ENCODE measurements around the gene CAPN14.
"Not testable (repeated sequence)": the region's sequence is repeated elsewhere in the genome, so short reads cannot be mapped to it uniquely, and the experiment has no call there.

Gene CAPN14

DNA sequence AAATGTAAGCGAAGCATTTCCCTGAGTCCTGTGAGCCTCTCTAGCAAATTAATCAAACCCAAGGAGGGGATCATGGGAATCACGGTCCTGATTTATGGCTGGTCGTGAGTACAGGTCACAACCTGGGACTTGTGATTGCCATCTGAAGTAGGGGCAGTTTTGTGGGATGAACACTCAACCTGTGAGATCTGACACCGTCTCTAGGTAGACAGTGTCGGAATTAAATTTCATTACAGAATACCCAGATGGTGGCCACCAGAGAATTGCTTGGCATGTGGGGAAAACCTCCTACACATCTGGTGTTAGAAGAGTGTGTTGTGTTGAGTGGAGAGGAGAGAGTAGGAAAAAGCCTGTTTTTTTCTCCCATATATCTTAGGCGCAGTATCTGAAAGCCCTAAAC, 12.5 kb downstream of the CAPN14 start:
- no peak overlapping the region for H3K4me3 ChIP-seq
- H3K27ac ChIP-seq, result no peak overlapping the region

DNA sequence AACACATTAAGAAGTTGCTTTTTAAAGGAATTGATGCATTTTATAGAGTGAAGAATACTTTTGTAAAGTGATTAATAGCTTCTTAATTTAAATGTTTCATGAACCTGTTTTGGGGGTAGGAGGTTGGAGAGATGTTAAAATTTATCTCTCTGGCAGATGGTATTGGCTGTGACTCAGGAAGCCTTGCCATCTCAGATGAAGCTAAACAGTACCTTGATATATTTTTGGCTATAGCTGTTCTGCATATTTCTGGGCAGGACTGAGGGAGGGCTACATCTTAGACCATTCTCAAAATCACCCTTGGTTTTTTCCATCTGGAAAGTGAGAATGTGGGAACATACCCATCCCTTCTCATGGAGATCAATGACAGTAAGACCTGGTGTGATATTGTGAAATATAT, 13.4 kb downstream of the CAPN14 start:
- Histone ChIP-seq H3K27ac (no peak overlapping the region), H3K4me3 (no peak overlapping the region)

GRCh38 chr2:31202833-31203232, 14.5 kb downstream of the CAPN14 start:
- H3K27ac ChIP-seq, result no peak overlapping the region
- H3K4me3 ChIP-seq, result no peak overlapping the region

DNA sequence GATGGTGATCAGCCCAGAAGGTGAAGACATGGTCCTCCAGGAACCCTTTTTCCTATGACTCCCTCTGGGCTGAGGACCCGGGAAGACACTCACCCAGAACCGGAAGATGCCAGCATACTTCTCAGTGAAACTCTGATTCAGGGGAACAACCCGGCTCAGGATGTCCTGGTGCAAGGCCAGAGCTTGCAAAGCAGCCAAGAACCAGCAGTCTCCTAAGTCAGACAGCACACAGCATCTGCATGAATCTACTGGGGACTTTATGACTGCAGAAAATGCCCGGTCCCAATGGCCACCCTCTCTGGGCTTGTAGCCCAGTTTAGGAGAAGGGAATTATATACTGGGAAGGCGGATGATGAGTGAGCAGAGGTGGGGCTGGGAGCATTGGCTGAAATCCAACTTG, 15.3 kb downstream of the CAPN14 start:
- H3K4me3 ChIP-seq, result no peak overlapping the region

GRCh38 chr2:31200972-31201371, 16.3 kb downstream of the CAPN14 start:
- H3K27ac ChIP-seq, result no peak overlapping the region
- H3K4me3 ChIP-seq, result no peak overlapping the region

More for the DNA sequence above, 15.3 kb downstream of the CAPN14 start:
- H3K27ac ChIP-seq, result no peak overlapping the region

GRCh38 chr2:31199206-31199605, 18.1 kb downstream of the CAPN14 start:
- H3K4me3 ChIP-seq, result no peak overlapping the region
- no peak overlapping the region for H3K27ac ChIP-seq

- no peak overlapping the region for H3K27ac ChIP-seq
- no peak overlapping the region for H3K4me3 ChIP-seq
Measured at GRCh38 chr2:31197669-31198068, 19.6 kb downstream of the CAPN14 start.

GRCh38 chr2:31197166-31197565, 20.1 kb downstream of the CAPN14 start:
- Histone ChIP-seq H3K27ac (no peak overlapping the region), H3K4me3 (no peak overlapping the region)

GRCh38 chr2:31196622-31197021, 20.7 kb downstream of the CAPN14 start:
- Histone ChIP-seq H3K27ac (no peak overlapping the region), H3K4me3 (no peak overlapping the region)

- H3K4me3 ChIP-seq, result no peak overlapping the region
- no peak overlapping the region for H3K27ac ChIP-seq
Measured at GRCh38 chr2:31193806-31194205, 23.5 kb downstream of the CAPN14 start.

DNA sequence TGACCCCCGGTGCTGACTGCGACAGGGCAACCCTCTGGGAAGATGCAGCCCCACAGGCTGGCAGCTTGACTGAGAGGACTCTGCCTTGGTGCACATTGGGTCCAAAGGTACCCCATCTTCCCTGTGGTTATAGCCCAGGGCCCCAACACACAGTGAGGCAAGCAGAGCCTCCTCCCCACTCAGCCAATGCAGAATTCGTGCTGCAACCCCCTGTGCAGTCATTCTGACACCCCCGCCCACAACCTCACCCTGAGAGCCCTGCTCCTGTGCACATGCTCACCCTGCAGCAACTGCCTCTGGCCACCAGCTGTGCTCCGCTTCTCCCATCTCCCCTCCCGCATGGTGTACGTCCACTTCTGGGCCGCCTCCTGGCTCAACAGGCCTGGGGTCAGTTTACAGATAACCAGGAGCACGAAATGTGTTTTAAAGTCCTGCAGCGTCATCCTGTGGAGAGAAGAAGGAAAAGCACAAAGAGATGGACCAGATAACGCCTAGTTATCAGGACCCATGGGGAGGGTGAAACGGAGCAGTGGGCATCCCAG, 24.4 kb downstream of the CAPN14 start:
- no peak overlapping the region for H3K4me3 ChIP-seq
- no peak overlapping the region for H3K27ac ChIP-seq

DNA sequence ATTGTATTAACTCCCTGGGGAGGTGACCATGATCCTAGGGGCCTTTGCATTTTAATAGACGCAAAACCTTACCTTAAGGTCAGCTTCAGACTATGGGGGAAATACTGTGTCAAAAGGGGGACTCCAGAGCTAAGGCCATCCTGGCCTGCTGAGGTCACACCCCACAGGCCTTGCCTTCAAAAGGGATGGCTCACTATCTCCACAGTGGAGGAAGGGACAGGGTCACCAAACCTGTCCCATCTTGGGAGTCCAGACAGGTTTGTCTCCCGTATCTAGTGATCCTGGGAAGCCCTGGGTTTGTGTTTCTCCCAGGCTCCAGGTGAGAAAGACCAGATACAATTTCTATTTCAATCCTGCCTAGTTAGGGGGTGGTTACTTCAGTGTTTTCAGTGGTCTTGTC, 24.9 kb downstream of the CAPN14 start:
- Histone ChIP-seq H3K4me3 (no peak overlapping the region), H3K27ac (no peak overlapping the region)

DNA sequence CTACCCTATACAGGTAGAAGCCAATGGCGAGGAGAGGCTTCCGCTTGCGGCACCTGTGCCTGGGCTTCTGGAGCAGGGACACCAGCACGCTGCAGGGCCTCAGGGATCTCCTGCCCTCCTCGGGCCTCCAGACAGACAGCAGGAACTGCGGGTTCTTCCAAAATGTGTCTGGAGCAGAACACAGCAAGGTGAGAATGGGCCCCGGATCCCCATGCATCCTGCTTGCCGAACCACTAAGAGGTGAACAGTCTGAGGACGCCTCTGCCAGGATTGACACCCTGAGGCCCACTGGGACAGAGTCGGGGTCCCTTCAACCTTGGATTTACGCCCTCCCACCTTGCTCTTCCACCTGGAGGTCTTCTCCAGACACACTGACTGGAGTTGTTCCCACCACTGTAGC, 25.4 kb downstream of the CAPN14 start:
- H3K27ac ChIP-seq, result no peak overlapping the region
- no peak overlapping the region for H3K4me3 ChIP-seq

- Histone ChIP-seq H3K27ac (no peak overlapping the region), H3K4me3 (no peak overlapping the region)
Measured at GRCh38 chr2:31190188-31190587, 27.1 kb downstream of the CAPN14 start.

- H3K4me3 ChIP-seq, result no peak overlapping the region
- H3K27ac ChIP-seq, result no peak overlapping the region
Measured at GRCh38 chr2:31189141-31189540, 28.2 kb downstream of the CAPN14 start.

GRCh38 chr2:31188131-31188530, 29.2 kb downstream of the CAPN14 start:
- Histone ChIP-seq H3K27ac (no peak overlapping the region), H3K4me3 (no peak overlapping the region)

- no peak overlapping the region for H3K4me3 ChIP-seq
- no peak overlapping the region for H3K27ac ChIP-seq
Measured at GRCh38 chr2:31187166-31187565, 30.1 kb downstream of the CAPN14 start.

DNA sequence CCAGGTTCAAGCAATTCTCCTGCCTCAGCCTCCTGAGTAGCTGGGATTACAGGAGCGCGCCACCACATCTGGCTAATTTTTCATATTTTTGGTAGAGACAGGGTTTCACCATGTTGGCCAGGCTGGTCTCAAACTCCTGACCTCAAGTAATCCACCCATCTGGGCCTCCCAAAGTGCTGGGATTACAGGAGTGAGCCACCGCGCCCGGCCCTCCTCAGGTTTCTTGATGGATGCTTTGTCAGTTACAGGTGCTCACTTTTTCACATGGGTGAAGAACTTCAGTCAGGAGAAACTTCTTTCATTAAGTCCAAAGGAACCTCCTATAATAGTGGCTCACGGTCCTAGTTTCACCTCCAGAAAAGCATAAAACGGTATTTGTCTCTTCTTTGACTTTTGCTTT, 33.3 kb downstream of the CAPN14 start:
- H3K4me3 ChIP-seq, H3K27ac ChIP-seq: not testable (repeated sequence)

DNA sequence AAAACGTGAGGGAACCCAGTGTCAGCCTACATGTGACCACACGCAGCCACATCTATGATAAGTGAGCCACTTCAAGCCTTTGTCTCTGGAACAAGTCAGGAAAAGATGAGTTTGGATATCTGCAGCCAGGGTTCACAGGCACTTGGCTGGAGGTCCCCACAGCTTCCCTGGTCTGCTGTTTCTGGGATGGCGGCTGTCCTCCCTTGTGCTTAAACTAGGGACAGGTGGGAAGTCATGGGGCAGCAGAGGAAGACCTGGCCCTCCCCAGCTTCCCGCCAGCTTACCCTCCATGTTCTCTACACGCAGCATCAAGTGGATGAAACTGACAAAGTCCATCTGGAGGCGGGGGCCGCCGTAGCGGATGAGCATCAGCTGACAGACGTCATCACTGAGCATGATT, 40.6 kb downstream of the CAPN14 start:
- H3K27ac ChIP-seq, result no peak overlapping the region
- no peak overlapping the region for H3K4me3 ChIP-seq

DNA sequence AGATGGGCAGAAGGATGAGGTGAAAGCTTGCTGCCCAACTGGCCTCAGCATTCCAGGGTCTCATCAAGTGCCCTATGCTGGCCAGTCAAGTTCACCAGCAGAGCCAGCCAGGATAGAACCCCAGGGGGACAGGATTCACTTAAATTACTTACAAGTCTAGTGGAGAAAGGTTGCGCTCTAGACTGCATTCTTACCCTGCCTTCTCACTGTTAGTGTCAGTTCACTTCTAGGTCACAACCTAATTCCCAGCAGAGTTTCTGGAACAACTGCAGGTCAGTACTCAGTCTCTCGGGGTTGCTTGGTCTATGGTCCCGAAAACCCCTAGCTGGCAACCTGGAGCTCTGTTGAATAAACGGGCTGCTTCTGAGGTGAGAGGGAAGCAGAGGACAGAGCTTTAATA, 46.2 kb downstream of the CAPN14 start:
- no peak overlapping the region for H3K27ac ChIP-seq

DNA sequence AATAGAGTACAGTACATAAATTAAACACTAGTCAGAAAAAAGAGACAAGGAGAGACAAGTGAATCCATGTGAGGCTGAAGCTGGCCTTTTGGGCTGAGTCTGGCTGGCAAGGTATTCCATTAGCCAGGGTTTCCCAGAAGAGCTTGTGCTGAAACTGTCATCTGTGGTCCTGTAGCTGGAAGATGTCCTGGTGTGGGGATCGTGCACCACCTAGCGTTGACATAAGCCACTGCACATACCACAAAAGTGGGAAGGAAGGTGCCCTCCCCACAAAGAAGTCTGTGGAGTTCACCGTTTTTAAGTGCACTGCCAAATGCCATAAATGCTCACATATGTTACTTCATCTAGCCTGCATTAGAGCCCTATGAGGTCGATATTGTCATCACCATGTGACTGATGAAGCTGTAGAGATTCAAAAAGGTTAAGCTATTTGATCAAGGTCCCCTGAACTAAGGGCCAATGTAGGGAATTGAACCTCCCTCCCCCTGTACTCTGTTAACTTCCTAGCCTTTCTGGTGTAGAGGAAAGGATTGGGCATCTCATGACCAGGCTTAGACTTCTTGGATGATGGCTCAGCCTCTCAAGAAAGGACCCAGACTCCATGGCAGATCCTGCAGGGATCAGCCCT, 47.1 kb downstream of the CAPN14 start:
- no peak overlapping the region for H3K27ac ChIP-seq
- no peak overlapping the region for H3K4me3 ChIP-seq

More for the DNA sequence above, 46.2 kb downstream of the CAPN14 start:
- H3K4me3 ChIP-seq, result no peak overlapping the region

- Histone ChIP-seq H3K4me3 (no peak overlapping the region), H3K27ac (no peak overlapping the region)
Measured at GRCh38 chr2:31168291-31168690, 49.0 kb downstream of the CAPN14 start.

Data from skin epidermis (tissue), 12 donors.